KBM-7 (cell line): ENCODE results near the gene NBEAL1.
"Not testable (repeated sequence)": the region's sequence is repeated elsewhere in the genome, so short reads cannot be mapped to it uniquely, and the experiment has no call there.

Source experiments
- DNase-seq: peaks from one replicate; pipeline ENCODE4 v3.0.0-alpha.2; 2015
- in situ Hi-C: fragments of 300-500 bp; cut with MboI; formaldehyde crosslinking; loops from 2 replicates; pipeline ENCODE4 v1.14.3; 2020; ENCODE audit warnings: low sequenced_read_pairs, low pct_unique_long_range_greater_than_20kb, mixed read lengths

The NBEAL1 gene

GRCh38 chr2:203035879-203036470 lies 21.3 kb downstream of the NBEAL1 start:
- in situ Hi-C loops: no loop called here
- DNase-seq: no peak

GRCh38 chr2:203037026-203037425 lies 22.4 kb downstream of the NBEAL1 start:
- DNase-seq: no peak
- in situ Hi-C loops: no loop called here

GRCh38 chr2:203038586-203038985 lies 23.9 kb downstream of the NBEAL1 start:
- in situ Hi-C loops: no loop called here

DNA sequence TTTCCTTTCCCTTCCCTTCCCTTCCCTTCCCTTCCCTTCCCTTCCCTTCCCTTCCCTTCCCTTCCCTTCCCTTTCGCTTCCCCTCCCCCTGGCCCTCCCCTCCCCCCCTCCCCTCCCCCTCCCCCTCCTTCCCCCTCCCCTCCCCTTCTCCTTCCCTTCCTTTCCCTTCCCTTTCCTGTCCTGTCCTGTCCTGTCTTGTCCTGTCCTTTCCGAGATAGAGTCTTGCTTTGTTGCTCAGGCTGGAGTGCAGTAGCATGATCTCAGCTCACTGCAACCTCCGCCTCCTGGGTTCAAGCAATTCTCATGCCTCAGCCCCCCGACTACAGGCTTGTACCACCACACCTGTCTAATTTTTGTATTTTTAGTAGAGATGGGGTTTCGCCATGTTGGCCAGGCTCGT lies 24.5 kb downstream of the NBEAL1 start:
- in situ Hi-C loops, DNase-seq: not testable (repeated sequence)

More at GRCh38 chr2:203038586-203038985, 23.9 kb downstream of the NBEAL1 start:
- DNase-seq: no peak

DNA sequence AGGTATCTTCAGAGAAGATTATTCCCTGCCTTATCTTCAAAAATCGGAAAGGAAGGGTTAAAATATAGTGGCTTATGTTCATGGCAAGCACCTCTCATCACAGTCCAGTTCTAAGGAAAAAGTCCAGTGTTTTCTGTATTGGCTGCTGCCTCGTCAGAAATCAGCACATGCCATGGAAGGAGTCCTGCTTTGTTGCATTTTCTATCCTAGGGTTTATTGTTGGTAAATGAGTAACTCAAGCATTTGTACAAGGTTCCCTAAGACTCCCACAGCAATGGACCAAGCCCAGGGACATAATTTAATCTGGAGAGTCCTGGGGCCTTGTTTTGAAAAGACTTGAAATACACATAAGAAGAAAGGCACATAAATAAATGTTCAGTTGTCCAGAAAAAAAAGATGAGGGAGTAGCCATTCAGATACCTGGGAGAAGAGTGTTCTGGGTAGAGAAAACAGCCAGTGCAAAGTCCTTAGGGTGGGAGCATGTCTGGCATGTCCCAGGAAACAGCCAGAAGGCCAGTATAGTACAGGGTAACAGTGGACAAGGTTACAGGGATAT lies 26.4 kb downstream of the NBEAL1 start:
- DNase-seq: no peak
- in situ Hi-C loops: no loop called here

GRCh38 chr2:203042178-203042577 lies 27.5 kb downstream of the NBEAL1 start:
- in situ Hi-C loops: no loop called here
- DNase-seq: no peak

DNA sequence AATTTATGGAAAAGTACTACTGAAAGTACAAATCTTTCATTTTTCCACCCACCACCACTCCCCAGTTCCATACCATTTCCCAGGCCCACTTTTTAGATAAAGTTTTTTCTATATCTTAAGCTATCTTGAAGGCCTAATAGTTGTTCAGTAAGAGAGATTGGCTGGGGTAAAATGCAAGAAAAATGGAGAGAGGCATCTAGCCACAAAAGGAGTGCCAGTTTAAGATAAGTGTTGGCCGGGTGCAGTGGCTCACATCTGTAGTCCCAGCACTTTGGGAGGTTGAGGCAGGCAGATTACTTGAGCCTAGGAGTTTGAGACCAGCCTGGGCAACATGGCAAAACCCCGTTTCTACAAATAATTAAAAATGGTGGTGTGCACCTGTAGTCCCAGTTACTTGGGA lies 28.6 kb downstream of the NBEAL1 start:
- DNase-seq: no peak
- in situ Hi-C loops: no loop called here

- in situ Hi-C loops: no loop called here
- no peak for DNase-seq
Observed at GRCh38 chr2:203045867-203046266, 31.2 kb downstream of the NBEAL1 start.

DNA sequence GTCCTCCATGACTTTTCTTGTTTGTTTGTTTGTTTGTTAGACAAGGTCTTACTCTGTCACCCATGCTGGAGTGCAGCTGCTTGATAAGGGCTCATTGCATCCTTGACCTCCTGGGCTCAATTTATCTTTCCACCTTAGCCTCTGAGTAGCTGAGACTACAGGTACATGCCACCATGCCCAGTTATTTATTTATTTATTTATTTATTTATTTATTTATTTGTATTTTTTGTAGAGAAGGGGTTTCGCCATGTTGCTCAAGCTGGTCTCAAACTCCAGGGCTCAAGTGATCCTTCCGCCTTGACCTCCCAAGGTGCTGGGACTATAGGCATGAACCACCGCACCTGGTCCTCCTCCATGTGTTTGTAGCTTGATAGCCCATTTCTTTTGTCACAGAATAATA lies 37.9 kb downstream of the NBEAL1 start:
- in situ Hi-C loops: no loop called here
- DNase-seq: no peak

- in situ Hi-C loops: no loop called here
- no peak for DNase-seq
Observed at GRCh38 chr2:203059567-203060240, 45.0 kb downstream of the NBEAL1 start.

DNA sequence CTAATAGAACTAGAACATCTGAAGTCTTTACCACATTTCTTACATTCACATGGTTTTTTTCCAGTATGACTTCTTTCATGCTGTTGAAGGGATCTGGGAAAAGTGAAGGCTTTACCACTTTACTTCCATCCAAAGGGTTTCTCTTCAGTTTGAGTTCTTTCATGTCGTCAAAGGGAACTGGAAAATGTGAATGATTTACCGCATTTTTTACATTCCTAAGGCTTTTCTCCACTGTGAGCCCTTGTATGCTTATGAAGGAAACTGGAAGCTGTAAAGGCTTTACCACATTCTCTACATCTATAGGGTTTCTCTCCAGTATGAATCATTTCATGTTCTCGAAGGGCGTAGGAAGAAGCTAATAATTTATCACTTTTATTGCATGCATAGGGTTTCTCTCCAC lies 46.7 kb downstream of the NBEAL1 start:
- DNase-seq: no peak
- in situ Hi-C loops: no loop called here

GRCh38 chr2:203062126-203062525 lies 47.5 kb downstream of the NBEAL1 start:
- in situ Hi-C loops: no loop called here
- no peak for DNase-seq

DNA sequence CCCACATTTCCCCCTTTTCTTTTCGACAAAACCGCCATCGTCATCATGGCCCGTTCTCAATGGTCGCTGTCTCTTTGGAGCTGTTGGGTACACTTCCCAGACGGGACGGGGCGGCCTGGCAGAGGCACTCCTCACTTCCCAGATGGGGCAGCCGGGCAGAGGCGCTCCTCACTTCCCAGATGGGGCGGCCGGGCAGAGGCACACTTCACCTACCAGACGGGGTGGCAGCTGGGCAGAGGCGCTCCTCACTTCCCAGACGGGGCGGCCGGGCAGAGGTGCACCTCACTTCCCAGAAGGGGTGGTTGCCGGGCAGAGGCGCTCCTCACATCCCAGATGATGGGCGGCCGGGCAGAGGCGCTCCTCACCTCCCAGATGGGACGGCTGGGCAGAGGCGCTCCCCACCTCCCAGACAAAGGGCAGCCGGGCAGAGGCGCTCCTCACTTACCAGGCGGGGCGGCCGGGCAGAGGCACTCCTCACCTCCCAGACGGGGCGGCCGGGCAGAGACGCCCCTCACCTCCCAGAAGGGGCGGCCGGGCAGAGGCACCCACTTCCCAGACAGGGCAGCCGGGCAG lies 51.9 kb downstream of the NBEAL1 start:
- in situ Hi-C loops, DNase-seq: not testable (repeated sequence)

- DNase-seq: no peak
- in situ Hi-C loops: no loop called here
Observed at GRCh38 chr2:203070701-203071100, 56.0 kb downstream of the NBEAL1 start.

GRCh38 chr2:203071148-203071547 lies 56.5 kb downstream of the NBEAL1 start:
- in situ Hi-C loops: no loop called here
- DNase-seq: no peak

DNA sequence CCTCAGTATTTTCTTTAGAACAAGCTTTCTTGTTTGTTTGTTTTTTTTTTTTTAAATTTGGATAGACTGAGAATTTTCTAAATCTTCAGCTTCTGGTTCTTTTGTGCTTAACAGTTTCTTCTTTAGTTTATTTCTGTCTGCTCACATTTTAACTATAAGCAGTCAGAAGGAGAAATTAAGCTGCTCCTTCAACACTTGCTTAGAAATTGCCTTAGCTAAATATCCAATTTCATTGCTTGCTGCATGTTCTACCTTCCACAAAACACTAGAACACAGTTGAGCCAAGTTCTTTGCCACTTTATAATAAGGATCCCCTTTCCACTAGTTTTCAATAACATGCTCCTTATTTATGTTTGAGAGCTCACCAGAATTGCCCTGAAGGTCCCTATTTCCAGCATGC lies 57.7 kb downstream of the NBEAL1 start:
- in situ Hi-C loops: no loop called here
- DNase-seq: no peak

GRCh38 chr2:203077451-203077850 lies 62.8 kb downstream of the NBEAL1 start:
- in situ Hi-C loops: no loop called here
- no peak for DNase-seq

- in situ Hi-C loops: no loop called here
Observed at GRCh38 chr2:203080447-203081045, 65.9 kb downstream of the NBEAL1 start.

DNA sequence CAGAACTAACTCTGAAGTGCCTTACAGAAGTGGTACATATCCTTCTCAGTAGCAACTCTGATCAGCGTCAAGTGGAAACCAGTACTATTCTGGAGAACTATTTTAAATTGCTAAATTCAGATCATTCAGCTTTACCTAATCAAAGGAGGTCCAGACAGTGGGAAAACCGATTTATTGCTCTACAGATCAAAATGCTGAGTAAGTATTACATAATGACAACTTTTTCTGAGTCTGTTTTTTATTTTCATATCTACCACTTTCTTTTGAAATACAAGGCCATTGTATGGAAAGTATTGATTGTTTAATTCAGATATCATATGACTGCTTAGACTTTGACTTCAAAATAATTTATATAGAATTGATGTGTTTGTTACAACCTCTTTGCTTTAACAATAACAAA lies 68.7 kb downstream of the NBEAL1 start:
- in situ Hi-C loops: no loop called here

More at GRCh38 chr2:203080447-203081045, 65.9 kb downstream of the NBEAL1 start:
- DNase-seq: no peak

GRCh38 chr2:203086381-203086780 lies 71.7 kb downstream of the NBEAL1 start:
- in situ Hi-C loops, DNase-seq: not testable (repeated sequence)

More for the DNA sequence above, 68.7 kb downstream of the NBEAL1 start:
- no peak for DNase-seq
